HL-60 (cell line): ENCODE results near the gene KRTAP10-9.

Source experiments
- DNase-seq, 2 experiments: peaks; one replicate each; pipeline ENCODE4 v3.0.0-alpha.2; 2010 to 2020; ENCODE audit warnings: low read depth in 1 of 2, low spot score in 1 of 2
- H3K27ac ChIP-seq: fragments of 250-450 bp; sonication (Bioruptor Pico); replicated peaks from 2 replicates; pipeline ENCODE4 v1.5.1; 2020; ENCODE audit warnings: mild to moderate bottlenecking, moderate library complexity
- H3K27me3 ChIP-seq: fragments of 250-450 bp; sonication (Bioruptor Pico); 2 replicates; pipeline ENCODE4 v1.5.1; 2021; ENCODE audit warnings: mild to moderate bottlenecking, moderate library complexity; ENCODE audit not compliant: insufficient read depth, poor library complexity, severe bottlenecking
- H3K4me3 ChIP-seq: replicated peaks from 2 replicates; pipeline ENCODE4 v1.5.1; 2011; ENCODE audit warnings: mild to moderate bottlenecking, control low read depth, low read length; ENCODE audit not compliant: insufficient read depth
- GABPA ChIP-seq: IDR thresholded peaks from 2 replicates; pipeline ENCODE4 v1.6.1; 2012; ENCODE audit warnings: low read depth
- POLR2AphosphoS5 ChIP-seq: IDR thresholded peaks from 2 replicates; pipeline ENCODE4 v1.6.1; 2012; ENCODE audit warnings: low read depth
- REST ChIP-seq: IDR thresholded peaks from 2 replicates; pipeline ENCODE4 v1.6.1; 2012; ENCODE audit warnings: low read depth; ENCODE audit not compliant: insufficient replicate concordance
- SPI1 ChIP-seq: IDR thresholded peaks from 2 replicates; pipeline ENCODE4 v1.6.1; 2012; ENCODE audit warnings: low read depth, mild to moderate bottlenecking, borderline replicate concordance
- TF ChIP-seq, protein P1 (sequence below): IDR thresholded peaks from one replicate; pipeline ENCODE4 v1.5.1; 2011; ENCODE audit warnings: low read length, control low read depth, inconsistent platforms; ENCODE audit not compliant: insufficient read depth

Gene KRTAP10-9

GRCh38 chr21:44670642-44671432 lies 43.9 kb downstream of the KRTAP10-9 start:
- H3K4me3 ChIP-seq: no peak overlapping the region
- H3K27me3 ChIP-seq: peaks cover 2% of the 10 kb centered on the region
- TF ChIP-seq POLR2AphosphoS5 (no peak), SPI1 (no peak), REST (no peak), GABPA (no peak)
- TF ChIP-seq, protein P1, sequence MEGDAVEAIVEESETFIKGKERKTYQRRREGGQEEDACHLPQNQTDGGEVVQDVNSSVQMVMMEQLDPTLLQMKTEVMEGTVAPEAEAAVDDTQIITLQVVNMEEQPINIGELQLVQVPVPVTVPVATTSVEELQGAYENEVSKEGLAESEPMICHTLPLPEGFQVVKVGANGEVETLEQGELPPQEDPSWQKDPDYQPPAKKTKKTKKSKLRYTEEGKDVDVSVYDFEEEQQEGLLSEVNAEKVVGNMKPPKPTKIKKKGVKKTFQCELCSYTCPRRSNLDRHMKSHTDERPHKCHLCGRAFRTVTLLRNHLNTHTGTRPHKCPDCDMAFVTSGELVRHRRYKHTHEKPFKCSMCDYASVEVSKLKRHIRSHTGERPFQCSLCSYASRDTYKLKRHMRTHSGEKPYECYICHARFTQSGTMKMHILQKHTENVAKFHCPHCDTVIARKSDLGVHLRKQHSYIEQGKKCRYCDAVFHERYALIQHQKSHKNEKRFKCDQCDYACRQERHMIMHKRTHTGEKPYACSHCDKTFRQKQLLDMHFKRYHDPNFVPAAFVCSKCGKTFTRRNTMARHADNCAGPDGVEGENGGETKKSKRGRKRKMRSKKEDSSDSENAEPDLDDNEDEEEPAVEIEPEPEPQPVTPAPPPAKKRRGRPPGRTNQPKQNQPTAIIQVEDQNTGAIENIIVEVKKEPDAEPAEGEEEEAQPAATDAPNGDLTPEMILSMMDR: no peak
- no peak overlapping the region for H3K27ac ChIP-seq
- no peak for DNase-seq

GRCh38 chr21:44671911-44672310 lies 45.0 kb downstream of the KRTAP10-9 start:
- DNase-seq: no peak
- no peak overlapping the region for H3K27ac ChIP-seq
- peaks cover 2% of the 10 kb centered on the region for H3K27me3 ChIP-seq
- no peak overlapping the region for H3K4me3 ChIP-seq
- TF ChIP-seq POLR2AphosphoS5: no peak
- TF ChIP-seq REST: no peak
- TF ChIP-seq, protein P1: no peak
- no peak for TF ChIP-seq SPI1
- no peak for TF ChIP-seq GABPA

DNA sequence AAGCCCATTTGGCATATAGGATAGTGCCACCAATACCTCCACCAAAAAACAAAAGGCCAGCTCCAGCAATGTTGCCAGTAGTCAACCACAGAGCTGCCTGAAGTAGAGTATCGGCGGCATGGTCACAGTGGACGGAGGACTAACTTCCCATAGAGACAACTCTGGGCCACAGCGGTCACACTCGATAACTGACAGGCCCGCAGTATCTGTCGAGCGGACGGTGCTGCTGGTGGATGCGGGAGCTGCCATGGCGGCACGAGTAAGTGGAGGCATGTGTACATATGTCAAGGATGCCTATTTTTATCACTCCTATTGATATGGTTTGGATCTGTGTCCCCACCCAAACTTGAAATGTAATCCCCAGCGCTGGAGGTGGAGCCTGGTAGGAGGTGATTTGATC lies 51.0 kb downstream of the KRTAP10-9 start:
- DNase-seq: no peak
- TF ChIP-seq POLR2AphosphoS5: no peak
- no peak for TF ChIP-seq GABPA
- TF ChIP-seq, protein P1: no peak
- no peak for TF ChIP-seq REST
- no peak for TF ChIP-seq SPI1
- Histone ChIP-seq H3K27me3 (peaks cover 8% of the 10 kb centered on the region), H3K27ac (no peak overlapping the region), H3K4me3 (no peak overlapping the region)
